ENCODE measurements around the gene SAFB2. TPM values are rescaled to one million over a fixed set of nuclear protein-coding genes. Genes with fewer than 3 reads are reported as not detected.

The SAFB2 gene
- total and polyA plus RNA-seq, 2 donors (not counting 1 experiment from before 2014, with no cell fraction given), result 76.5 to 242 TPM

- H3K79me2 ChIP-seq (ENCODE audit: control insufficient read depth, insufficient read depth, low read length), result no peaks in the 10 kb centered on the region
- H3K9ac ChIP-seq (ENCODE audit: low read length), result no peak overlapping the region
- TF ChIP-seq CTCF (IDR thresholded peaks at IDR 0.05), result no peak
- no peak for TF ChIP-seq EZH2 (IDR thresholded peaks at IDR 0.05; ENCODE audit: borderline replicate concordance, insufficient read depth, low read depth, low read length, poor library complexity, severe bottlenecking)
- Mint-ChIP-seq H3K27ac (no peak overlapping the region), H3K4me3 (no peak overlapping the region), H3K9me3 (ENCODE audit: insufficient read depth) (no peaks in the 10 kb centered on the region), H3K4me1 (peaks cover under 1% of the 10 kb centered on the region), H3K27me3 (no peaks in the 10 kb centered on the region)
- no peak overlapping the region for H3K4me2 ChIP-seq (replicated peaks; ENCODE audit: low read depth, low read length, poor library complexity, severe bottlenecking)
- peaks cover 0 to 7% (median 3%) of the 10 kb centered on the region in 4 experiments for H3K27me3 ChIP-seq (replicated peaks in 1 of 4; ENCODE audit: control extremely low read depth in 1 of 4, control insufficient read depth in 3 of 4, insufficient read depth in 4 of 4, low read length in 3 of 4)
- ChIA-PET CTCF (interaction anchor here (0.7 kb wide), 1 partner anchor 521 kb away, joined by 3 read pairs; no protein-coding TSS in a partner anchor), POLR2A (no interaction called here)
- no peak overlapping the region for H3K27ac ChIP-seq (ENCODE audit: low read length in 2 of 2)
- WGBS (ENCODE audit: insufficient coverage), result 96% methylated on average over 12 of the region's 14 CpGs
- no peaks in the 10 kb centered on the region for H4K20me1 ChIP-seq (ENCODE audit: control insufficient read depth, insufficient read depth, low read length, poor library complexity, severe bottlenecking)
- no peak overlapping the region for H2AFZ ChIP-seq (ENCODE audit: insufficient read depth, low read depth, low read length, poor library complexity, severe bottlenecking)
- H3K9me3 ChIP-seq (ENCODE audit: control extremely low read depth in 1 of 3, control insufficient read depth in 2 of 3, insufficient read depth in 1 of 3, low read length in 2 of 3), result peaks cover 0 to 19% (median 0%) of the 10 kb centered on the region in 3 donors
- no peak overlapping the region for H3K4me3 ChIP-seq (ENCODE audit: control extremely low read depth in 1 of 5, extremely low read depth in 1 of 5, insufficient read depth in 1 of 5, low read depth in 2 of 5, low read length in 4 of 5)
- intact Hi-C loops (cut with micrococcal nuclease), result no loop called here
- DNase-seq (no peak), ATAC-seq (ENCODE audit: low read depth) (no peak)
- H3K4me1 ChIP-seq (ENCODE audit: control insufficient read depth in 2 of 2, insufficient read depth in 2 of 2, low read length in 2 of 2), result no peaks in the 10 kb centered on the region
- no peaks in the 10 kb centered on the region for H3K36me3 ChIP-seq (replicated peaks in 1 of 2; ENCODE audit: control extremely low read depth in 1 of 2, control insufficient read depth in 1 of 2, extremely low read depth in 1 of 2, insufficient read depth in 2 of 2, low read length in 1 of 2)
These were observed 49.9 kb downstream of the SAFB2 start for GRCh38 chr19:5572556-5573286.

- Histone ChIP-seq H3K27me3 (replicated peaks in 1 of 4; ENCODE audit: control extremely low read depth in 1 of 4, control insufficient read depth in 3 of 4, insufficient read depth in 4 of 4, low read length in 3 of 4) (peaks cover 0 to 11% (median 8%) of the 10 kb centered on the region in 4 experiments), H3K27ac (ENCODE audit: low read length in 2 of 2) (no peak overlapping the region), H3K9ac (ENCODE audit: low read length) (no peak overlapping the region), H3K79me2 (ENCODE audit: control insufficient read depth, insufficient read depth, low read length) (no peaks in the 10 kb centered on the region), H3K4me3 (ENCODE audit: control extremely low read depth in 1 of 5, extremely low read depth in 1 of 5, insufficient read depth in 1 of 5, low read depth in 2 of 5, low read length in 4 of 5) (no peak overlapping the region), H3K4me2 (replicated peaks; ENCODE audit: low read depth, low read length, poor library complexity, severe bottlenecking) (no peak overlapping the region), H2AFZ (ENCODE audit: insufficient read depth, low read depth, low read length, poor library complexity, severe bottlenecking) (no peak overlapping the region), H3K9me3 (ENCODE audit: control extremely low read depth in 1 of 3, control insufficient read depth in 2 of 3, insufficient read depth in 1 of 3, low read length in 2 of 3) (peaks cover 0 to 19% (median 0%) of the 10 kb centered on the region in 3 donors), H4K20me1 (ENCODE audit: control insufficient read depth, insufficient read depth, low read length, poor library complexity, severe bottlenecking) (no peaks in the 10 kb centered on the region), H3K4me1 (ENCODE audit: control insufficient read depth in 2 of 2, insufficient read depth in 2 of 2, low read length in 2 of 2) (peaks cover 0 to under 1% of the 10 kb centered on the region in 2 donors), H3K36me3 (replicated peaks in 1 of 2; ENCODE audit: control extremely low read depth in 1 of 2, control insufficient read depth in 1 of 2, extremely low read depth in 1 of 2, insufficient read depth in 2 of 2, low read length in 1 of 2) (no peaks in the 10 kb centered on the region)
- 100% methylated on average over 2 of the region's 3 CpGs for WGBS (ENCODE audit: insufficient coverage)
- ChIA-PET POLR2A (no interaction called here), CTCF (no interaction called here)
- Mint-ChIP-seq H3K9me3 (ENCODE audit: insufficient read depth) (no peaks in the 10 kb centered on the region), H3K4me1 (no peaks in the 10 kb centered on the region), H3K27me3 (no peaks in the 10 kb centered on the region), H3K27ac (no peak overlapping the region), H3K4me3 (no peak overlapping the region)
- no peak for TF ChIP-seq CTCF (IDR thresholded peaks at IDR 0.05)
- TF ChIP-seq EZH2 (IDR thresholded peaks at IDR 0.05; ENCODE audit: borderline replicate concordance, insufficient read depth, low read depth, low read length, poor library complexity, severe bottlenecking), result no peak
- DNase-seq, result no peak
- intact Hi-C loops (cut with micrococcal nuclease), result no loop called here
- ATAC-seq (ENCODE audit: low read depth), result no peak
These were observed 50.8 kb downstream of the SAFB2 start for GRCh38 chr19:5571777-5572176.

Measured in B cell (primary cell).